MM.1S (cell line): ENCODE results near the gene FAR2.

Source experiments
- EZH2 ChIP-seq: fragments of 300-600 bp; sonication (generic); optimal IDR thresholded peaks from 2 replicates; pipeline ENCODE3; 2017; ENCODE audit warnings: low read depth, mild to moderate bottlenecking, antibody characterized with exemption, low read length, mixed read lengths
- EZH2phosphoT487 ChIP-seq: fragments of 300-600 bp; sonication (generic); IDR thresholded peaks from 2 replicates; pipeline ENCODE4 v1.6.1; 2018; ENCODE audit warnings: antibody characterized with exemption, low read length
- TF ChIP-seq, protein P1 (sequence below): fragments of 300-600 bp; sonication (generic); IDR thresholded peaks from 2 replicates; pipeline ENCODE4 v1.5.1; 2016; ENCODE audit warnings: antibody characterized with exemption, low read length, mixed read lengths

DNA sequence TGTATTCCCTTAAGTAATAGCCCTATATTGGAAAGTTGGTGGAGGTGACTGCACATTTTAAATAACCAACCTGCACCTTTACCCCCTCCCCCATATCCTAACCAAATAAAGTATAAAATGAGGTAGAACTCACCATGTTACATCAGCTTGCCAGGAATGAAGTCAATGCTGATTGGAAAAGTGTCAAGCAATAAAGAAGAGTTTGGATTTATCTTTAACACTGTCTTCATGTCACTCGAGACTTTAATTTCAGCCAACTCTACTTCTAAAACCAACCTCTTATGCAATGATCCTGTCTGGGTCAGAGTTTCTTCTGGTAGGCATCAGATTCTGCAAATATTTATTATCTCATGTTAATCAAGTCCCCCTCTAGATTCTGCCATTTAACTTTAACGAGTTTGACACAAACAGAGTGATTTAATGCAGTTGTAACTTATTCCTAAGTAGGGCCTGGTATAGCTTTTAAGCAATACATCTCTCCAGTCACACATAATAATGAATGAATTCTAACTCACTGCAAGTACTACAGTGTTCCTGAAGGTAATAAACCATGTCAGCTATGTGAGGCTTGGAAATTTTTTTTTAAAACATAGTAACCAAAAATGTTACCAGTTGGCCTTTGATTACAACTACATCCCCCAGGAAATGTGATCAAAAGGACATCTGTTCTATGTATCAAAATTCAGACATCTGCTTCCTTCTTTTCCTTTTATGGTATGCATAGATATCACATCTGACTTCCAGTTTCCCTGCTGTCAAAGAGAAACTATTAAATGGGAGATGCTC, 133.1 kb downstream of the FAR2 start:
- TF ChIP-seq, protein P1, sequence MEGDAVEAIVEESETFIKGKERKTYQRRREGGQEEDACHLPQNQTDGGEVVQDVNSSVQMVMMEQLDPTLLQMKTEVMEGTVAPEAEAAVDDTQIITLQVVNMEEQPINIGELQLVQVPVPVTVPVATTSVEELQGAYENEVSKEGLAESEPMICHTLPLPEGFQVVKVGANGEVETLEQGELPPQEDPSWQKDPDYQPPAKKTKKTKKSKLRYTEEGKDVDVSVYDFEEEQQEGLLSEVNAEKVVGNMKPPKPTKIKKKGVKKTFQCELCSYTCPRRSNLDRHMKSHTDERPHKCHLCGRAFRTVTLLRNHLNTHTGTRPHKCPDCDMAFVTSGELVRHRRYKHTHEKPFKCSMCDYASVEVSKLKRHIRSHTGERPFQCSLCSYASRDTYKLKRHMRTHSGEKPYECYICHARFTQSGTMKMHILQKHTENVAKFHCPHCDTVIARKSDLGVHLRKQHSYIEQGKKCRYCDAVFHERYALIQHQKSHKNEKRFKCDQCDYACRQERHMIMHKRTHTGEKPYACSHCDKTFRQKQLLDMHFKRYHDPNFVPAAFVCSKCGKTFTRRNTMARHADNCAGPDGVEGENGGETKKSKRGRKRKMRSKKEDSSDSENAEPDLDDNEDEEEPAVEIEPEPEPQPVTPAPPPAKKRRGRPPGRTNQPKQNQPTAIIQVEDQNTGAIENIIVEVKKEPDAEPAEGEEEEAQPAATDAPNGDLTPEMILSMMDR = no peak
- TF ChIP-seq EZH2 (no peak), EZH2phosphoT487 (no peak)
